Stimulated activated CD8-positive, alpha-beta memory T cell treated with anti-CD3 and anti-CD28 coated beads, Interleukin-12 subunit alpha, Interleukin-12 subunit beta, amount 100 ng/mL, for 24 hours (primary cell): ENCODE measurements around the gene VEGFA.
A peak's percentile ranks its signal among the peaks of the same experiment; 100 is the strongest.
"Not testable (repeated sequence)": the region's sequence is repeated elsewhere in the genome, so short reads cannot be mapped to it uniquely, and the experiment has no call there.

ENCODE experiments used
- DNase-seq: peaks from one replicate; pipeline ENCODE4 v3.0.0-alpha.2; 2020; ENCODE audit errors: extremely low read depth

VEGFA gene

DNA sequence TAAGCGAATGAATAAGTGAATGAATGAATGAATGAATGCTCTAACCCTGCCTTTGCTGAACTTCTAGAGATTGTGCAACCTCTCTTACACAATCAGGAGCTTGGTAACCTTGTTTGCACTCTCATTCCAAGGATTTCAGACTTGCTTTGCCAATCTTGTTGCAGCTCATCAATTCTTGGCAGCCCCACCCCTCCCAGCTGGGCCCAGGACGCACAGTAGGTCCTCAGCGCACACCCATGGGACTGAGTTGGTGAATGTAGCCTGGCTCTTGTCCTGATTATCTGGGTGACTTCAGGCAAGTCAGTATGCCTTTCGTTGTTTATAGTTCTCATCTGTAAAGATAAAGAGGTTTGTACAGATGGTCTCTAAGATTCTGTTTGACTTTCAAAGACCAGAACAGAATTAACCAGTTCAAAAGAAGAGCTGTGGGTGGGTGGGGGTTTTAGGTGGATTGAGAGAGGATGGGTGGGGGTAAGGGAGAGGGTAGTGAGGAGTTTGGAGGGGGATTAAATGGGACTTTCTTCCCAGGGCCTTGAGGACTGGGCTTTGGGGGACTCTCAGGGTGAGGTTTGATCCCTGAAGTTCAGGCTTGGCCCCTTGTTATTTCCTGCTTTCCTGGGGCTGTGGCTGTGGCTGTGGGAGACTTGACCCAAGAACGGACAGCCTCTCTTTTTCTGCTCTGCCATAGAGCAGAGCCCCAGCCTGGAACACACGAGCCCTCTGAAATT lies 33.2 kb downstream of the VEGFA start:
- no peak for DNase-seq

DNA sequence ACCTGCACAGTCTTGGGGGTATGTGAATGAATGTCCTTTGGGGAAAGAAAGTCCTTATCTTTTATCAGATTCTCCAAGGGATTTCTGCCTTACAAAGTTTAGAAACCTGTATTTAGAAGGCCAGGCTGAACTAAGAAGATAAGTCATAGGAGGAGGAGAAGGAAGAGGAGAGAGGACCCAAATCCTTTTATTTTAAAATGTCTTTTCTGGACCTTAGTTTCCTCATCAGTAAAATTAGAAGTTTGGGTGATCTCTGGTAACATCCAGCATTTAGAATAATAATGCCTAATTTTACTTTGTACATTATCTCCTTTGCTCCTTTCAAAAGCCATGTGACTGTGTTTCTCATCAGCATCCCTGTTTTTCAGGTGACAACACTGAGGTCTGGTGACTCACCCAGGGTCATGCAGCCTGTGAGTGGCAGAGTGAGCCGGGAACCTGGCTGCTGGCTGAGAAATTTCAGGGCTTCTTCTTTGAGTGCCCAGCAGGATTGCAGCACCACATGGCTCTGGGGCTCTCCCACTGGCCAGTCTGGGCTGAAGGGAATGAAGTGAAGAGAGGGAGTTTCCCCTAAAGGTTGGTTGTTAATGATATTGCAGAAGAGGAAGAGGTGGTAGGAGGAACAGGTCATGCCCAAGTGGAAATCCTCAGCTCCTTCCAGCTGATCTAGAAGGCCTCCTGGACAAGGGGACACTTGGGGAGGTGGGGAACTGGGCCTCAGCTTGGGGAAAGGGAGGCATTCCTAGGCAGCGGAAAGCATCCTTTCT lies 34.0 kb downstream of the VEGFA start:
- no peak for DNase-seq

DNA sequence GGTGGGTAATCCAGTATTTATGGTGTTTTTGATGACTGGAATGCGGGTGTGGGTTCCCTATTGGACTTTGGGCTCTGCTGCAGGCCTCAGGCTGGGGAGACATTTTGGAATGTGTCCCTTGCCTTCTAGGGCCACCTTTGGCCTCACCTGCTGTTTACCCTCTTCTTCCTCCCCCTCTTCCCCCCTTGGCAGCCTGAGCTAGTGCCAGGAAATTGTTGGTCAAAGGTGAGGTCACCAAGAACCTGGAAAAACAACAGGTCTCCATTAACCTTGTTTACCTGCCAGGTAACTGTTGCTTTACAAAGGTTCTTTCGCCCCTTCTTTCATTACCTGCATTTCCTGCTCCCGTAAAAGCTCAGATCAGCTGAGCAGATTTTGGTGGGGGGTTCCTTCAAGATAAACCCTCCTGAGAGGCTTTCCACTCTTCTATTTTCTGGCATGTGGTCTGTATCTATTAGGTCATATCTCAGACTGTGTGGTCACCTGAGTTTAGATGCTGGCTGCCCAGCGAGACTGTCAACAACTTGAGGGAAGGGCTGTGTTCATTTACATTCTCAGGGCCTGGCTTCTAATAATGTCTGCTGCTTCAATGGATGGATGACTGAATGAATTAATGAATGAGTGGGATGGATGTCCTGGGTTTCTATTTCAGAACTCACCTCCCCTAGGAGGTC lies 34.7 kb downstream of the VEGFA start:
- DNase-seq, result no peak

DNA sequence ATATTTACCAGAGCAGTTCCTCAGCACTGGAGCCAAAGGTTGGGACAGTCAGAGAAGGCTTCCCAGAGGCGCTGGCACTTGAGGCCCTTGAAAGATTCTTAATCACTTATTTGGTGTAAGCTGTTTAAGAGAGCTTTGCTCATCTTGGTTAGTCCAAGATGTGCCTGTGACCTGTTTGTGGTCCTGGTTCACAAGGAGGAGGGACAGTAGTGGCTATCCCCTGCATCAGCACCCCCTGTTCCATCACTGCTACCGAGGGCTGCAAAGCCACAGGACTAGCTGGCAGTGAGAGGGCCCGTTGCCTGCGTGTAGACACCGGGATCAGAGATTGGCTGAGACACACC lies 35.7 kb downstream of the VEGFA start:
- no peak for DNase-seq

DNA sequence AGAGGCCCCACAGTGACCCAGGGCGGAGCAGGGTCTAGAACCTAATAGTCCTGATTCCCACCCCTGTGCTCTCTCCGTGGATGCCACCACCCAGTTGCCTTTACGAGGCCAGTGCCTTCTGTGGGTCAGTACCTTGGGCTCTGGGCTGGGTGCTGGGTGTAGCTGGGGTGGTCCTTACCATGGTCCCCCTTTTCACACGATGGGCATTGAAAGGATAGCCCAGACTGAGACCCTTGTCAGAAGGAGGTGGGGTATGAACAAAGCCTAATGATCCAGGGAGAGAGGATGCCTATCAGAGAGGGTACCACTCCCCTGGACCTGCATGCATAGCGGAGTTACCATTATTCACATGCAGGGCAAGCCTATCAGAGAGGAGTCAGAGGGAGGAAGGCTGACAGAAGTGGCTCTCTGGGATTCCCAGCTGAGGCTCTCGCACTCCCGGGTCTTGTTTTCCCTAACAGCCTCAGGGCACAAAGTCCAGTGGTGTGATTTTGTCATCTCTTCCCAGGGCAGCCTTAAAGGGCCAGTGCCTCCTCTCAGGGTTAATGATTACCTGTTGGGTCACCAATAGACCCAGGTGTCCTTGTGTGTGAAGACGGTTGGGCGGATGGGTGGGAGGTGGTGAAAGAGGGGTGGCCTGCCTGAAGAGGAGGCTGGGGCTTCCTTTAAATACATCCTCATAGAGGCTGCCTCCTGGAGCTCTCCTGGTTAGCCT lies 36.2 kb downstream of the VEGFA start:
- DNase-seq, result no peak

DNA sequence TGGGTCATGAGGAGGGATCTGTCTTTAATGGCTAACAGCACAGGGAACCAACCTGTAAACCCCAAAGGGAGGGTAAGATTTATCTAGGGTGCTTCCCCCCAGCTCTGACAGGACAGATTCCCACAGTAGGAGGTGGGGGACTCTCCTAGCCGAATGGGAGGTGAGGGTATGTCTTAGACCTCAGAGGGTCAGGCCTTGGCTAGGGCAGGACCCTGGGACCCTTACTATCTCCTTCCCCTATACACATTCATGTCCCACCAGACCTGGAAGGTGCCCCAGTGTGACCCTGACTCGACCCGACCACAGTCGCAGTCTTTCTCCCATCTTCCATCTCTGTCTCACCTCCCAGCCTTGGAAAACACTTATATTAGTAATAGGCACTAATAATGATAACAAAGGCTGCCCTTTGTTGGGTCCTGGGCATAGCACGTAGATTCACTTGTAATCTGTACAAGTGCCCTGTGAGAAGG lies 36.8 kb downstream of the VEGFA start:
- DNase-seq, result no peak

DNA sequence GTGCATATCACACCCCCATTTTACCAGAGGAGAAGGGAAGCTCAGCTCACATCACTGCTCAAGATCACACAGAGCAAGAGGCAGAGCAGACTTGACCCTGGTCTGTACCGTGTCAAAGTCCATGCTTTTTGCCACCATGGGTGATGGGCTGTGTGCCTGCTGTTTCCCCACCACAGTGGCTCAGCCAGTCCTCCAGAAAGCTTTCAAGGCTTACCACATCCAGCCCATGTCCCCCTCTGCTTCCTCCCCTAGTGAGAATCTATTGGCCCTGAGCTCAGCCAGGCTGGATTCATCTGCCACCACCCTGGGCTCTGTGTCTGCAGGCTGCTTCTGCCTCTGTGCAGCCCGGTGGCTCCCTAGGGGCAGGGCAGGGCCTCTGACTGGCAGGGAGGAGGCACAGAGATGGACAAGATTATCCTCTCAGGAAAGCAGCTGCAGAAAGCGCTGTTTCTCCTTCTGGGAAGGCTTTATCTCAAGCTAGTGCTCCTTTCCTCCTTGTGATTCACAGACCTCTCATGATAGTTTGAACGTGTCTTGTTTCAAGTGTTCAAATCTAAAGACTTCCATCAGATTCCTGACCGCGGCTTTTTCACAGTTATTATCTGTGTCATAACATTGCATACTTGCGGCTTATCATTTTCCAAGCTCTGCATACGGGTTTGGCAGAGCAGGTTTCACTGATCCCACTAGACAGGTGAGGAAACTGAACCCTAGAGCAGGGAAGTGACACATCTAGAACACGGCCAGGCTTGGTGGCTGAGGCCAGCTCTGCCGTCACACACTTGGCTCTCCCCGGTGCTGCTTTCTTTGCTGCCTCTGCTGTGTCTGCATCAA lies 37.4 kb downstream of the VEGFA start:
- no peak for DNase-seq

DNA sequence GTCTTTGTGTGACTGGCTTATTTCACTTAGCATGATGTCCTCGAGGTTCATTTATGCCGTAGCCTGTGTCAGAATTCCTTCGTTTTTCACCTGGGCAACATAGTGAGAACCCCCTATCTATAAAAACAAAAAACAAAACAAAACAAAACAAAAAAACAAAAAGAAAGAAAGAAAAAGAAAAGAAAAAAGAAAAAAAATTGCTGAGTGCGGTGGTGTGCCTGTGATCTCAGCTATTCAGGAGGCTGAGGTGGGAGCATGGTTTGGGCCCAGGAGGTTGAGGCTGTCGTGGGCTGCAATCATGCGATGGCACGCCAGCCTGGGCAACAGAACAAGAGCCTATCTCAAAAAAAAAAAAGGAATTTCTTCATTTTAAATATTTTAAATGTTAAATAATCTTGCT lies 38.4 kb downstream of the VEGFA start:
- no peak for DNase-seq

DNA sequence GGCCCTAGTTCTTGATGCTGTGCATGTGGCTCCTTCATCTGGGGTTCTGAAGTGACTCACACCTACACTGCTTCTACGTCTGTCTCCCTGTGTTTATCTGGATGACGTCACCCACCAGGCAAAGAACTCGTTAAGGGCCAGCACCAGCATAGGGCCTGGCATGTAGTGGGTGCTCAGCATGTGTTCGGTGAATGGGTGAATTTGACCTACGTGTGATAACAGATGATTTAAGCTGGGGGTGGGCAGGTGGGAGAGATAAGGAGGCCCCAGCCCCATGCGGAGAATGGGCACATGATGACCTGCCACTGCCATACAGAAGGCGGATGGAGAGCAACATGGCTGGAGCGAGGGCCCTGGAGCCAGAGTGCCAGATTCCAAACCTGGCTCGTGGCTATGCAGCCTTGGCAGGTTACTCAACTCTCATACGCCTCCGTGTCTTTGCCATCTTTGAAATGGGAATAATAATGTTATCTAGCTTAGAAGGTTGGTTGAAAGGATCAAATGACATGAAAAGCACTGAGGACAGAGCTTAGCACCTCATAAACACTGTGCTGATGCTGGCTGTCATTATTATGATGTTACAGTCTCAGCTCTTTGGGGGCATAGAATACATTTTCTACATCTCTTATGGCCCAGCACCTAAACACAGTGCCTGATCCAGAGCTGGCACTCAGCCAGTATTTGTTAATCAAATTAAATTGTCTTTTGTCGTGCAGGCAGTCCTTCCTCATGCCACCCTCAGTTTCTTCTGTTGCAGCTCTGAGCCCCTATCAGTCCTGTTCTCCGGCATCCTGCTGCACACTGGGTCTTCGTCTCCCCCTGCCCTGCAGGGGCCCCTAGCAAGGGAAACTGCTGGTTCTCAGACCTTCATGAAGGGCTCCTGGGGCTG lies 39.6 kb downstream of the VEGFA start:
- no peak for DNase-seq

DNA sequence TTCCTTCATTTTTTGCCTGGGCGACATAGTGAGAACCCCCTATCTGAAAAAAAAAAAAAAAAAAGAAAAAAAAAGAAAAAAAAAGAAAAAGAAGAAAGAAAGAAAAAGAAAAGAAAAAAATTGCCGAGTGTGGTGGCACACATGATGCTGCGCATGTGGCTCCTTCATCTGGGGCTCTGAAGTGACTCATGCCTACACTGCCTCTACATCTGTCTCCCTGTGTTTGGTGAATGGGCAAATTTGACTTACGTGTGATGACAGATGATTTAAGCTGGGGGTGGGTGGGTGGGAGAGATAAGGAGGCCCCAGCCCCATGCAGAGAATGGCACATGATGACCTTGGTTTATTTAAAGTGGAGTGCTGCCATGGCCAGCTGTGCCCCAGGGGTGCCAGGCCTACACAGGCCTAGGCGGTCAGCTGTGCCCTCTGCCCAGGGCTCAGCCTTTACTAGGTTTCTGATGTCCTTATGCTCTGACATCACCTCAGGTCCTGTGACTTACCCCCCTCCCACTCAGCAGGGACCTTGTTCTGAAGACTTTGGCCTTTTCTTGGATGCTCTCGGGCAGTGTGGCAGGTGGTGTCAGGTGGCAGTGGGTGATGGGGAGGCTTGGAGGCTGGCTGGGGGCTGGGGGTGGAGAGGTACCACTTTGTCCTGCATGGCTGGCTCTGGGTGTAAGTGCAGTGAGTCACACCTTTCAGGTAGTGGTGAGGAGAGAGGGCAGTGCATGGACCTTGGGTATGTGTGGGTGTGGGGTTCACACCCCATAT lies 41.1 kb downstream of the VEGFA start:
- no peak for DNase-seq

DNA sequence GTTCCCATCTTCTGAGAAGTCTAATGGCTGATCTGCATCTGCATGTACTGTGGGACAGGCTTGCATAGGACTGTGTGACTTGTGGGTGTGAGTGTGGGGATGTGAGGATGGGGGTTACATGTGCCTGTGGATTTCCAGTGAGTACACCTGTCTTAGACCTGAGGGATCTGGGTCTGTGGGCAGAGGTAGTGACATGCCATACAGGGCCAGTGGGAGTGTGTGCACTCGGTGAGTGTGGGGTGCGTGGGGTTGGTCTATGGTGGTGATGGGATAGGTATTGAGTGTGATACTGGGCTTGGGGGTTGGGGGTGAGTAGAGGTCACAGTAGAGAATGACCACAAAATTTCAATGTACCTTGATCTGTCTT lies 41.7 kb downstream of the VEGFA start:
- no peak for DNase-seq

DNA sequence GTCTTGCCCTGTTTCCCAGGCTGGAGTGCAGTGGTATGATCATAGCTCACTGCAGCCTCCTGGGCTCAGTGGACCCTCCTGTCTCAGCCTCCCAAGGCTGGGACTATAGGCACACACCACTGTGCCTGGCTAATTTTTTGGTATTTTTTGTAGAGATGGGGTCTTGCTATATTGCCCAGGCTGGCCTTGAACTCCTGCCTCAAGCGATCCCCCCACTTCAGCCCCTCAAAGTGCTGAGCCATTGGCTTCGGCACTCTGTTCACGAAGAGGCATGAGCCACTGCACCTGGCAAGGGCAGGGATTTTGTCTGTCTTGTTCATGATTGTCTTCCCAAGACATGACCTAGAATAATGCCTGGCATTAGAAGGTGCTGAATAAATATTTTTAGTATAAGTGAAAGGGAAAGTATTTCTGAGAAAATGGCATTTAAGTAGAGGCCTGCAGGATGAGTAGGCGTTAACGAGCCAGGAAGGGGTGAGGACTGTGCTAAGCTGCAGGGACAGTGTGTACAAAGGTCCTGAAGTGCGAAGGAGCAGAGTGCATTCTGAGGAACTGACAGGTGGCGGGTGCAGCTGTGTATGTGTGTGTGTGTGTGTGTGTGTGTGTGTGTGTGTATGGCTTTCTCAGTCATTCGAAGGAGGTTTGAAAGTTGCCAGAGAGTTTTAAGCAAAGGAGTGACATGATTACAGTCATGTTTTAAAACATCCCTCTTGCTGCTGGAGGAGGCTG lies 43.0 kb downstream of the VEGFA start:
- DNase-seq, result peak; percentile 5

DNA sequence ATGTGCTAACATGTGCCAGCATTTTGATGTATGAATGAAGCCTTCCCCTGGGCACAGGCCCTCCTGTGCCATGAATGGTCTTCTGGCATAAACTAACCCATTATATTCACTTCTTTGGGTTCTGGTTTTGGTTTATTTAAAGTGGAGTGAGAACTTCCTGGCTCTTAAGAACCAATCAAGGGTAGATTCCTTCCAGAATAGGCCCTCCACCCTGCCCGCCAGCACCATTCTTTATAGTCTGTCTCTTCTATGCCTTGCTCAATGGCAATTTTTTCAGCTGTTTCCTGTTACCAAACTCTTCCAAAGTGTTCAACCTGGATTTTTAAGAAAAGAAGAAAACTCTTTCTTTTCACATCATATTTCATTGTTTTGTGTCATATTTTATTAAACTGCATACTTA lies 44.1 kb downstream of the VEGFA start:
- DNase-seq, result no peak

DNA sequence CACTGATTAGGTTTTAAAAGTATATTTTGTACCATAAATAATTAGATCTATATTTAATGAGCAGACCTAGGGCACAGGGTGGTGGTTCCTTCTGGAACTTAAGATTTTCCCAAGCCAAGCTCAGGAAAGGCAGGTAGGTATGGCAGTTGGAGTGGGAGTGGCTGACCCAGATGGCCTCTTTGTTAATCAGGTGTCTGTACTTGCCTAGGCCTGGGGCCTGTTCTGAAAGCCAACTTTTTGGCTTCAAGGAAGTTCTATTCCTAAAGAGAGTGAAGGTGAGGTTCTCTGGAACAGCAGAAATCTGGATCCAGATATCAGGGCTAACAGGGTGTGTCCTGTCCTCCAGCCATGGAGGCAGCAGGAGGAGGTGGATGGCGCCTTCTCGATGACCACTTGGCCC lies 44.9 kb downstream of the VEGFA start:
- DNase-seq, result no peak

DNA sequence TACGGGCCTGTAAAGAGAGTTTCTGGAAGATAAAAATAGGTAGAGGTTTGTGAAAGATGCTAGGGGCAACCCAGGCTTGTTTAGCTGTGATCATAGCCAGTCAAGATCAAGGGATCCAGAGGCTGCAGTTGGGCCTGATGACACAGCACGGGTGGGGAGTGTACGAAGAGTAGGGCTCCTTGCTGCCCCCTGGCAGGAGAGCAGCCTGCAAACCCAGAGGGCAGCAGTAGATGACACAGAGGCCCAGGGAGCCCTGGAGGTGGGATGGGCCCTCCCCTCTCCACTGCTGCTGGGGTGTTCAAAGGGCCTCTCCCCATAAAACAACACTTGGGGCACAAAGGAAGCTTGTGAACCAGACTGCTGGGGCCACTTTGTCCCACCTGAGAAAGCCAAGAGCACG lies 47.2 kb downstream of the VEGFA start:
- DNase-seq, result no peak

DNA sequence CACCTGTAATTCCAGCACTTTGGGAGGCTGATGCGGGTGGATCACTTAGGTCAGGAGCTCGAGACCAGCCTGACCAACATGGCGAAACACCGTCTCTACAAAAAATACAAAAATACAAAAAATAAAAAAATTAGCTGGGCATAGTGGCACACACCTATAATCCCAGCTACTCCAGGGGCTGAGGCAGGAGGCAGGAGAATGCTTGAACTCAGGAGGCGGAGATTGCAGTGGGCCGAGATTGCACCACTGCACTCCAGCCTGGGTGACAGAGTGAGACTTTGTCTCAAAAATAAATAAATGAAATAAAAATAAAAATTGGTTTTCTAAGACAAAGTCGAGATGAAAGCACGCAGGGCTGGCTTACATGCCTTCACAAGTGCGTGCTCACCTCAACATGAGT lies 49.0 kb downstream of the VEGFA start:
- DNase-seq, result not testable (repeated sequence)

DNA sequence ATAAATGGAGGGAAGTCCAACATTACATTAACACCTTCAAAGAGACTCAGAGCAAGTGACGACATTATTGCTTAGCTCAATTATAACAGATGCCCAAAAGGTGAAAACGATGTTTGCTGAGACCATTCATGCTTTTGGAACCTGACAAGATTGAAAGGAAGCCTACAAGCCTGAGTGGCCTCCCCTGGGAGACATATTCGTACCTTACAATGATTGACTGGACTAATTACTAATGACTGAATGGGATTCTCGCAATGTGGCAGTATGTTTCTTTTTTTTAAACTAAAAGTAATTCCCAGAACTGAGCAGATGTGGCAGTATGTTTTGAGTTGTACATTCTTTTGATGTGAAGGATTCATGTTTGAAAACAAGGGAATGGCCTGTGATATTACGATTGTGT lies 49.9 kb downstream of the VEGFA start:
- DNase-seq, result no peak

DNA sequence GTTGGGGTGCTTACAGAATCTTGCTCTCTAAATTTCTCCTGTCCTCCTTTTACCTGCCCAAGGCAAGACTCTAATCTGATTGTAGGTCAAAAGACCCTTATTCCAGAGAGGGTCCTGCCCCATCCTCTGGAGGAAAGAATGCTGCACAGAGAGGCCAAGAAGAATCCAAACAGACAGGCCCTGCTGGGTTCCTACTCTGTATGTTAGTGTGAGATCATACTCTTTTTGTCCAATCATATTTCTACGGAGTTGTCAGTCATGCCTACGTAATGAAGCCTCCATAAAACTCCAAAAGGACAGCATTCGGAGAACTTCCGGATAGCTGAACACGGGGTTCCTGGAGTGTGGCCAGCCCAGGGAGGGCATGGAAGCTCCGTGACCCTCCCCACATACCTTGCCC lies 50.5 kb downstream of the VEGFA start:
- DNase-seq, result no peak
